ENCODE measurements around the gene LGR4. TPM values are rescaled to one million over a fixed set of nuclear protein-coding genes. Genes with fewer than 3 reads are reported as not detected.
A peak's percentile ranks its signal among the peaks of the same experiment; 100 is the strongest.
"Not testable (repeated sequence)": the region's sequence is repeated elsewhere in the genome, so short reads cannot be mapped to it uniquely, and the experiment has no call there.

LGR4 gene
- total RNA-seq, 1 donor from 2014 or later = 51.5 TPM

DNA sequence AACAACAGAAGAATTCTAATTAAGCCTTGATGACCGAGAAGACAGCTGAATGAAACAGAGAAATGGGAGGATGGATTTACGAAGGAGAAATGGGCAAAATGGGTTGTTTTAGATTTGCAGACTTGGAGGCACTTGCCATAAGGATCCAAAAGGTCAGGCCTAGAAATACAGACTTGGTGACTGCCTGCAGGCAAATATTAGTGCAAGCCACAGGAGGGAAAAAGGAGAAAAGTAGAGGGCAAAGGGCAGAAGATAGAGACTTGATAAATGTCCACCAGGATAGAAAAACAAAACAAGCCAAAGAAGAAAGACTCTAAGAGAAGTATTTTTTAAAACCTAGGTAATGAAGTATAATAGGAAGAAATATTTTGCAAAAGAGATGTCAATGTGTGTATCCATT is 122.7 kb downstream of the LGR4 start:
- H3K4me1 Mint-ChIP-seq = peaks cover 34% of the 10 kb centered on the region
- H3K27ac Mint-ChIP-seq (ENCODE audit: unreplicated experiment) = no peak overlapping the region

DNA sequence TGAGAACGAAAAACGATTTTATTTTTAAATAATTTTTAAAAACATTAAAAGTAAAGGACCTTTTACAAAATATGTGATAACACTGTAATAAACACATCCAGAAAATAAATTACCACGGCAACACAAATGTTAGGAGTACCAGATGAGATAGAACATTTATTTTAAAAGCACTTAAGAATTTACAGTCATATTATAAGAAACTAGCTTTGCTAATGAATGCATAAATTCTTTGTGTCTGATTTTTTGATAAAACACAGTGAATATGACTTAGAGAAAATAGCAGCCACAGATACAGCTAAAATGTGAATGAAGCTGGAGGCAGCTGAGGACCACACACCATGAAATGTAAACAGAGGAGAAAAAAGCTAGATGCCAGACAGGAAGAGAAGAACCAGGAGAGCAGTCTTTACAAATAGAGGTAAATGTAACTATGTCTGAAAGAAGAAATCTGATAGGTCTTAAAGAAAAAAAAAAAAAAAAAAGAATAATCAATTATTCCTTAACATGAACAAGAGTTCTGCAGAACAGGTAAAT is 124.2 kb downstream of the LGR4 start:
- Mint-ChIP-seq H3K9me3 (no peaks in the 10 kb centered on the region), H3K4me3 (no peak overlapping the region), H3K4me1 (peaks cover 31% of the 10 kb centered on the region), H3K36me3 (ENCODE audit: low read depth) (peaks cover 24% of the 10 kb centered on the region), H3K27me3 (ENCODE audit: low read depth) (no peaks in the 10 kb centered on the region), H3K27ac (ENCODE audit: unreplicated experiment) (no peak overlapping the region)
- TF ChIP-seq, protein P1, sequence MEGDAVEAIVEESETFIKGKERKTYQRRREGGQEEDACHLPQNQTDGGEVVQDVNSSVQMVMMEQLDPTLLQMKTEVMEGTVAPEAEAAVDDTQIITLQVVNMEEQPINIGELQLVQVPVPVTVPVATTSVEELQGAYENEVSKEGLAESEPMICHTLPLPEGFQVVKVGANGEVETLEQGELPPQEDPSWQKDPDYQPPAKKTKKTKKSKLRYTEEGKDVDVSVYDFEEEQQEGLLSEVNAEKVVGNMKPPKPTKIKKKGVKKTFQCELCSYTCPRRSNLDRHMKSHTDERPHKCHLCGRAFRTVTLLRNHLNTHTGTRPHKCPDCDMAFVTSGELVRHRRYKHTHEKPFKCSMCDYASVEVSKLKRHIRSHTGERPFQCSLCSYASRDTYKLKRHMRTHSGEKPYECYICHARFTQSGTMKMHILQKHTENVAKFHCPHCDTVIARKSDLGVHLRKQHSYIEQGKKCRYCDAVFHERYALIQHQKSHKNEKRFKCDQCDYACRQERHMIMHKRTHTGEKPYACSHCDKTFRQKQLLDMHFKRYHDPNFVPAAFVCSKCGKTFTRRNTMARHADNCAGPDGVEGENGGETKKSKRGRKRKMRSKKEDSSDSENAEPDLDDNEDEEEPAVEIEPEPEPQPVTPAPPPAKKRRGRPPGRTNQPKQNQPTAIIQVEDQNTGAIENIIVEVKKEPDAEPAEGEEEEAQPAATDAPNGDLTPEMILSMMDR (conservative IDR thresholded peaks at IDR 0.05) = no peak
- no peak for DNase-seq (ENCODE audit: low read depth, low spot score)

More for the DNA sequence above, 122.7 kb downstream of the LGR4 start:
- Mint-ChIP-seq H3K9me3 (no peaks in the 10 kb centered on the region), H3K4me3 (no peak overlapping the region), H3K27me3 (ENCODE audit: low read depth) (no peaks in the 10 kb centered on the region), H3K36me3 (ENCODE audit: low read depth) (peaks cover 17% of the 10 kb centered on the region)
- no peak for DNase-seq (ENCODE audit: low read depth, low spot score)
- TF ChIP-seq, protein P1 (conservative IDR thresholded peaks at IDR 0.05) = no peak

DNA sequence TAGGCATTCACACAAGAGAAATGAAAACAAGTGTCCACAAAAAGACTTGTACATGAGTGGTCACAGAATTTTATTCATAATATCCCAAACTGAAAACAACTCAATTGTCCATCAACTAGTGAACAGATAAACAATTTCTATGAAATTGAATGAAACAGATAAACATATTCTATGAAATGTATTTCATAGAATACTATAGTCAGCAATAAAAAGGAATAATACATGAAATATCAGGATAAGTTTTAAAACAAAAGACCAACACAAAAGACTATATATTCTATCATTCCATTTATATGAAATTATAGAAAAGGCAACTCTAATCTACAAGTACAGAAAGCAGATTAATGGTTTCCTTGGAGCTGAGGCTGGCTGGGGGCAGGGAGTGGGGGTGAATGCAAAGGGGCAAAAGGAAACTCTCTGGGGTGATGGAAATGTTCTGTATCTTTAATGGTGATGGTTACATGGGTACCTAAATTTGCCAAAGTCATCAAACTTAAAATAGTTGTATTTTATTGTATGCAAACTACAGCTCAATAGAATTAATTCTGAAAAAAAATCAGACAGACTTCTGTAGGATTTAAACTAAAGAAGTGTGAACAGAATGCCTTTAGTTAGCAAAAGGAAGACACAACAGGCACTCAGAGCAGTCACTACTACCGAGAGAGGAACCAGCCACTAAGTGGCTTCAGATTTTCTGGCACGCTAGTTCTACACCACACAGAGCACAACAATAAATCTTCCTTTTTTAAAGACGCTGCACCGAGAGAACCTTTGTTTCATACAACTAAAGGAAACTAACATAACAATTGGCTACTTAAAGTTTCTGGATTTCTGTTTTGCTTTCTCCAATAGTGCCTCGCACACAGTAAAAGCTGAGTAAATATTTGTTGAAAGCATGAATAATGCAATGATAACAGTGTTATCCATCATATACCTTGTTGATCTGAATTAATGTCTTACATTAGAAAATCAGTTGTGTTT is 124.9 kb downstream of the LGR4 start:
- Mint-ChIP-seq H3K36me3 (ENCODE audit: low read depth) (peaks cover 28% of the 10 kb centered on the region), H3K4me3 (no peak overlapping the region), H3K9me3 (no peaks in the 10 kb centered on the region), H3K27me3 (ENCODE audit: low read depth) (no peaks in the 10 kb centered on the region), H3K4me1 (peaks cover 31% of the 10 kb centered on the region), H3K27ac (ENCODE audit: unreplicated experiment) (no peak overlapping the region)
- no peak for DNase-seq (ENCODE audit: low read depth, low spot score)
- TF ChIP-seq, protein P1 (conservative IDR thresholded peaks at IDR 0.05) = no peak

DNA sequence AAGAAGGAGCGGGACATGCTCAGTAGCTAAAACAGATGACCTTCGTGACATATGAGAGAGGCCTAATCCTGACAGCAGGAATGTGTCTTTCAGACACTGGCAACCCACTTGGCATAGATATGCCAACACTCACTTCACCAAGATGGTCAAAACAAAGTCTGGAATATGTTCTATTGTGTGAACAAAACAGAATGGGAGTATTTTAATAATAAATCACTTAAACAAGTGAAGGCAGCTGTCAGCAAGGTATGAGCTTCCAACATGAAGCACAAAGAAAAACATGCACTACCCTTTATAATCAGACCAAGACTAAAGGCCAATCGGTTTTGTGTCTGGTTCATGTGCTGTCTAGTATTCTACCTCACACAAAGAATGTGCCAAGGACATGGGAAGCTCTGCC is 132.6 kb downstream of the LGR4 start:
- TF ChIP-seq, protein P1 (conservative IDR thresholded peaks at IDR 0.05) = no peak
- H3K4me1 Mint-ChIP-seq = no peaks in the 10 kb centered on the region
- H3K27ac Mint-ChIP-seq (ENCODE audit: unreplicated experiment) = peak overlapping the region; percentile 35
- H3K27me3 Mint-ChIP-seq (ENCODE audit: low read depth) = no peaks in the 10 kb centered on the region
- H3K36me3 Mint-ChIP-seq (ENCODE audit: low read depth) = peaks cover 24% of the 10 kb centered on the region
- no peak overlapping the region for H3K4me3 Mint-ChIP-seq
- H3K9me3 Mint-ChIP-seq = no peaks in the 10 kb centered on the region
- DNase-seq (ENCODE audit: low read depth, low spot score) = no peak

DNA sequence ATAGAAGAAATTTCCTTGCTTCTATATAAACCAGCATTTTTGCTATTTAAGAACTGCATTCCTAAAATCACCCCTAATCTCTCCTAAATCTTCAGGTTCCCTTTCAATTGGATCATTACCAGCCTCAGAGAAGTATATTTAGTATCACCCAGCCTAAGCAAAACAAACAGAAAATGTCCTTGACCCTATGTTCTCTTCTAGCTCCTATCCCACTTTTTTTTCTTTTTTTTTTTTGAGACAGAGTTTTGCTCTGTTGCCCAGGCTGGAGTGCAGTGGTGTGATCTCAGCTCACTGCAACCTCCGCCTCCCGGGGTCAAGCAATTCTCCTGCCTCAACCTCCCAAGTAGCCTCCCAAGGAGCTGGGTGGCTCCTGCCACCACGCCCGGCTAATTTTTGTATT is 137.8 kb downstream of the LGR4 start:
- H3K4me1 Mint-ChIP-seq = not testable (repeated sequence)
- H3K36me3 Mint-ChIP-seq (ENCODE audit: low read depth) = peaks cover 19% of the 10 kb centered on the region

DNA sequence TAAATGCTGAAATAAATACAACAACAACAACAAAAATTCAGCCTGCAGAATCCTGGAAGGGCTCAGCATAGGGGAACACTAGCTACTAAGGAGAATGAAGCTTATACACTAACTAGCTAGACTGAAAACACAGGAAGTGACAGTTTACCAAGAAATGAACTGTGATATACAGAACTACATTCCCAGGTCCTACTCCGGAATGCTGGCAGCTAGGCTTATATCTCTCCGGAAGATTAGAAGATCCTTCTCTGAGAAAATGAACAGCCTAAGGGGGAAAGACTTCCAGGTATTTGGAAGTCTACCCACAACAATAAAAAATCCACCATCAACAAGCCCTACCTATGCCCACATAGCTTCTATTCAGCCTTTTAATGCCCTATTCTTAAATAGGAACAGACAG is 140.6 kb downstream of the LGR4 start:
- no peaks in the 10 kb centered on the region for H3K27me3 Mint-ChIP-seq (ENCODE audit: low read depth)

More for the DNA sequence above, 137.8 kb downstream of the LGR4 start:
- H3K27ac Mint-ChIP-seq (ENCODE audit: unreplicated experiment); H3K27me3 Mint-ChIP-seq (ENCODE audit: low read depth); H3K9me3 Mint-ChIP-seq; H3K4me3 Mint-ChIP-seq; DNase-seq (ENCODE audit: low read depth, low spot score): not testable (repeated sequence)

More for the DNA sequence above, 140.6 kb downstream of the LGR4 start:
- Mint-ChIP-seq H3K9me3 (peaks cover 4% of the 10 kb centered on the region), H3K36me3 (ENCODE audit: low read depth) (peaks cover 28% of the 10 kb centered on the region), H3K4me3 (no peak overlapping the region), H3K27ac (ENCODE audit: unreplicated experiment) (no peak overlapping the region), H3K4me1 (no peaks in the 10 kb centered on the region)
- DNase-seq (ENCODE audit: low read depth, low spot score) = no peak
- TF ChIP-seq, protein P1 (conservative IDR thresholded peaks at IDR 0.05) = no peak
